ENCODE data around the gene NFX1. TPM values are rescaled to one million over a fixed set of nuclear protein-coding genes. Genes with fewer than 3 reads are reported as not detected.

Gene NFX1
- total and polyA plus RNA-seq, 9 of the 15 experiments (the other 6 are each of a cell fraction or from before 2014, with no cell fraction given), result 8.8 to 38.9 (median 26.8) TPM

DNA sequence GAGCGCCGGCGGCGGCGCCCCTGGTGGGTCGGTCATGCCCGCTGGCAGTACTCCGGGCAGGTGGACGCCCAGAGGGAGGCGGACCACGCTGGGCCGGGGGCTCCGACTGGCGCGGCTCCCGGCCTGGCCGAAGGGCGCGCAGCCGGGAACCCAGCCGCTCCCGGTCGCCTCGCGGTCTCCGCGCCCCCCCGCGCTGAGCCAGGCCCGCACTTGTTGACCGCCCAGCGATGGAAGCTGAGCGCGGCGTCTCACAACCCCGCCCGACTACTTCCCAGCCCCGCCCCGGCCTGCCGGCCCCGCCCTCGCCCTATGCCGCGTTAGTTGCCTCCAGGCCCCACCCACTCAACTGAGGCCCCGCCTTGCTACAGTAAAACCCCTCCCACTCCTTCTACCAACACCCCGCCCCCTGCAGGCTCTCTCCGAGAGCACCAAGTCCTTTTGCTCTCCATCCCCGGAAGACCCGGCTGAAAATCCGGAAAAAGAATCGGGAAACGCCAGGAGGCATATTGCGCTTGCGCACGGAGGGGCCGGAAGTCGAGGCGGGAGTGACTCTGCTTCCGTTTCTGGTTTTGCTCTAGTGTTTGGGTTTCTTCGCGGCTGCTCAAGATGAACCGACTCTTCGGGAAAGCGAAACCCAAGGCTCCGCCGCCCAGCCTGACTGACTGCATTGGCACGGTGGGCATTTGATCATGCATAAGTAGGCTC, 25.7 kb upstream of the NFX1 start, which contains the start of the genes BAG1 and CHMP5 (continued):
- TF ChIP-seq RBM14 (IDR thresholded peaks at IDR 0.05; ENCODE audit: borderline replicate concordance, insufficient read depth, low read depth, low read length) (no peak), ZKSCAN3 (CRISPR knock-in tag; IDR thresholded peaks at IDR 0.05) (no peak), DPF2 (IDR thresholded peaks at IDR 0.05) (no peak), IRF2 (CRISPR knock-in tag; IDR thresholded peaks at IDR 0.05) (no peak), SMARCB1 (IDR thresholded peaks at IDR 0.05; ENCODE audit: insufficient read length, low read depth) (no peak), PRMT5 (CRISPR knock-in tag; IDR thresholded peaks at IDR 0.05) (no peak), STAT5B (CRISPR knock-in tag; IDR thresholded peaks at IDR 0.05) (no peak), RBM39 (optimal IDR thresholded peaks at IDR 0.05; ENCODE audit: low read depth, low read length) (no peak), TEAD4 (IDR thresholded peaks at IDR 0.05; ENCODE audit: low read length) (no peak), TEAD4 (CRISPR knock-in tag; IDR thresholded peaks at IDR 0.05; ENCODE audit: borderline replicate concordance) (no peak), ZNF121 (CRISPR knock-in tag; conservative IDR thresholded peaks at IDR 0.05) (no peak), NFYB (IDR thresholded peaks at IDR 0.05; ENCODE audit: extremely low read depth, insufficient read length) (no peak), RBM25 (IDR thresholded peaks at IDR 0.05; ENCODE audit: low read depth, low read length, severe bottlenecking) (no peak), NONO (IDR thresholded peaks at IDR 0.05; ENCODE audit: low read depth in 2 of 2, low read length in 1 of 2) (peak; percentile 36 to 63; a peak in 1 of 4 replicates), DACH1 (IDR thresholded peaks at IDR 0.05; ENCODE audit: partially characterized antibody) (no peak), ZNF586 (CRISPR knock-in tag; conservative IDR thresholded peaks at IDR 0.05) (no peak), BRD4 (IDR thresholded peaks at IDR 0.05) (no peak), CTBP1 (IDR thresholded peaks at IDR 0.05; ENCODE audit: borderline replicate concordance) (peak; percentile 40; the same call in 1 of the 2 replicates), GTF2F1 (IDR thresholded peaks at IDR 0.05; ENCODE audit: low read depth, low read length) (no peak), SIN3B (IDR thresholded peaks at IDR 0.05; ENCODE audit: low read depth) (no peak; the same call in 1 of the 2 replicates), SP2 (IDR thresholded peaks at IDR 0.05; ENCODE audit: extremely low read depth, low read depth, low read length, poor library complexity, severe bottlenecking) (no peak), GABPB2 (CRISPR knock-in tag; conservative IDR thresholded peaks at IDR 0.05) (no peak)
- TF ChIP-seq, protein P1, sequence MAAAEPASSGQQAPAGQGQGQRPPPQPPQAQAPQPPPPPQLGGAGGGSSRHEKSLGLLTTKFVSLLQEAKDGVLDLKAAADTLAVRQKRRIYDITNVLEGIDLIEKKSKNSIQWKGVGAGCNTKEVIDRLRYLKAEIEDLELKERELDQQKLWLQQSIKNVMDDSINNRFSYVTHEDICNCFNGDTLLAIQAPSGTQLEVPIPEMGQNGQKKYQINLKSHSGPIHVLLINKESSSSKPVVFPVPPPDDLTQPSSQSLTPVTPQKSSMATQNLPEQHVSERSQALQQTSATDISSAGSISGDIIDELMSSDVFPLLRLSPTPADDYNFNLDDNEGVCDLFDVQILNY (CRISPR knock-in tag; IDR thresholded peaks at IDR 0.05), result no peak
- TF ChIP-seq, protein P2, sequence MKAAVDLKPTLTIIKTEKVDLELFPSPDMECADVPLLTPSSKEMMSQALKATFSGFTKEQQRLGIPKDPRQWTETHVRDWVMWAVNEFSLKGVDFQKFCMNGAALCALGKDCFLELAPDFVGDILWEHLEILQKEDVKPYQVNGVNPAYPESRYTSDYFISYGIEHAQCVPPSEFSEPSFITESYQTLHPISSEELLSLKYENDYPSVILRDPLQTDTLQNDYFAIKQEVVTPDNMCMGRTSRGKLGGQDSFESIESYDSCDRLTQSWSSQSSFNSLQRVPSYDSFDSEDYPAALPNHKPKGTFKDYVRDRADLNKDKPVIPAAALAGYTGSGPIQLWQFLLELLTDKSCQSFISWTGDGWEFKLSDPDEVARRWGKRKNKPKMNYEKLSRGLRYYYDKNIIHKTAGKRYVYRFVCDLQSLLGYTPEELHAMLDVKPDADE (conservative IDR thresholded peaks at IDR 0.05; ENCODE audit: control insufficient read depth, low read depth, low read length), result no peak; the same call in 1 of the 2 replicates
- TF ChIP-seq, protein P3, sequence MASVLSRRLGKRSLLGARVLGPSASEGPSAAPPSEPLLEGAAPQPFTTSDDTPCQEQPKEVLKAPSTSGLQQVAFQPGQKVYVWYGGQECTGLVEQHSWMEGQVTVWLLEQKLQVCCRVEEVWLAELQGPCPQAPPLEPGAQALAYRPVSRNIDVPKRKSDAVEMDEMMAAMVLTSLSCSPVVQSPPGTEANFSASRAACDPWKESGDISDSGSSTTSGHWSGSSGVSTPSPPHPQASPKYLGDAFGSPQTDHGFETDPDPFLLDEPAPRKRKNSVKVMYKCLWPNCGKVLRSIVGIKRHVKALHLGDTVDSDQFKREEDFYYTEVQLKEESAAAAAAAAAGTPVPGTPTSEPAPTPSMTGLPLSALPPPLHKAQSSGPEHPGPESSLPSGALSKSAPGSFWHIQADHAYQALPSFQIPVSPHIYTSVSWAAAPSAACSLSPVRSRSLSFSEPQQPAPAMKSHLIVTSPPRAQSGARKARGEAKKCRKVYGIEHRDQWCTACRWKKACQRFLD (CRISPR knock-in tag; IDR thresholded peaks at IDR 0.05), result no peak
- TF ChIP-seq, protein P4, sequence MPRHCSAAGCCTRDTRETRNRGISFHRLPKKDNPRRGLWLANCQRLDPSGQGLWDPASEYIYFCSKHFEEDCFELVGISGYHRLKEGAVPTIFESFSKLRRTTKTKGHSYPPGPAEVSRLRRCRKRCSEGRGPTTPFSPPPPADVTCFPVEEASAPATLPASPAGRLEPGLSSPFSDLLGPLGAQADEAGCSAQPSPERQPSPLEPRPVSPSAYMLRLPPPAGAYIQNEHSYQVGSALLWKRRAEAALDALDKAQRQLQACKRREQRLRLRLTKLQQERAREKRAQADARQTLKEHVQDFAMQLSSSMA (CRISPR knock-in tag; IDR thresholded peaks at IDR 0.05), result no peak

Data from K562 (cell line).